Tongue (tissue), 2 donors: ENCODE results near the gene STYK1. TPM values are rescaled to one million over a fixed set of nuclear protein-coding genes. Genes with fewer than 3 reads are reported as not detected.

ENCODE experiments used
- DNase-seq: peaks from one replicate; pipeline ENCODE4 v3.0.0-alpha.2; 2015
- total RNA-seq: library from RNA; depleted of rRNA; stranded (reverse); fragments of >200 nt; gene quantifications from one replicate; pipeline ENCODE4 v1.2.3, GENCODE V29; 2014

STYK1 gene
- 1.7 TPM for total RNA-seq

- DNase-seq, result peak; percentile 54
Measured at GRCh38 chr12:10673659-10674384, at the start of gene STYK1. STYK1 (minus strand) TSS chr12:10674052; CDS start chr12:10634618, 39,434 bp downstream.

GRCh38 chr12:10722905-10723746 is 49.3 kb upstream of the STYK1 start, which contains the start of gene YBX3:
YBX3 (minus strand) TSS chr12:10723323; CDS start chr12:10723111, 212 bp downstream.
- DNase-seq, result peak; percentile 95

GRCh38 chr12:10722502-10722904 is 48.7 kb upstream of the STYK1 start:
- no peak for DNase-seq

GRCh38 chr12:10721651-10722501 is 48.0 kb upstream of the STYK1 start:
- peak; percentile 97 for DNase-seq

- peak; percentile 38 for DNase-seq
Measured at GRCh38 chr12:10720974-10721650, 47.3 kb upstream of the STYK1 start.

GRCh38 chr12:10719482-10719881 is 45.6 kb upstream of the STYK1 start:
- DNase-seq, result peak; percentile 62

GRCh38 chr12:10718279-10718821 is 44.5 kb upstream of the STYK1 start:
- peak; percentile 87 for DNase-seq

GRCh38 chr12:10717410-10717809 is 43.6 kb upstream of the STYK1 start:
- DNase-seq, result no peak

- peak; percentile 78 for DNase-seq
Measured at GRCh38 chr12:10716704-10717315, 43.0 kb upstream of the STYK1 start.

- no peak for DNase-seq
Measured at GRCh38 chr12:10716277-10716676, 42.4 kb upstream of the STYK1 start.

- DNase-seq, result no peak
Measured at GRCh38 chr12:10715491-10715890, 41.6 kb upstream of the STYK1 start.

- DNase-seq, result no peak
Measured at GRCh38 chr12:10709808-10710207, 36.0 kb upstream of the STYK1 start.

GRCh38 chr12:10708862-10709261 is 35.0 kb upstream of the STYK1 start:
- peak; percentile 52 for DNase-seq

- DNase-seq, result no peak
Measured at GRCh38 chr12:10705655-10706054, 31.8 kb upstream of the STYK1 start.

- no peak for DNase-seq
Measured at GRCh38 chr12:10701843-10702242, 28.0 kb upstream of the STYK1 start.

- DNase-seq, result no peak
Measured at GRCh38 chr12:10701131-10701681, 27.4 kb upstream of the STYK1 start.

GRCh38 chr12:10700581-10700980 is 26.7 kb upstream of the STYK1 start:
- no peak for DNase-seq

- no peak for DNase-seq
Measured at GRCh38 chr12:10697862-10698261, 24.0 kb upstream of the STYK1 start.

- DNase-seq, result no peak
Measured at GRCh38 chr12:10697156-10697555, 23.3 kb upstream of the STYK1 start.

GRCh38 chr12:10690906-10691305 is 17.1 kb upstream of the STYK1 start:
- no peak for DNase-seq

GRCh38 chr12:10689146-10689545 is 15.3 kb upstream of the STYK1 start:
- DNase-seq, result no peak
